NCI-H2196 treated with DMSO at 0.1 percent for 48 hours (cell line): ENCODE measurements around the gene TMCO2.
A peak's percentile ranks its signal among the peaks of the same experiment; 100 is the strongest.
"Not testable (repeated sequence)": the region's sequence is repeated elsewhere in the genome, so short reads cannot be mapped to it uniquely, and the experiment has no call there.

ENCODE experiments used
- DNase-seq: peaks from one replicate; lab custom pipeline; 2025; ENCODE audit not compliant: unreplicated experiment; lab: John Stamatoyannopoulos, UW

TMCO2 gene

GRCh38 chr1:40247655-40248054 lies at the start of gene TMCO2:
TSS of gene TMCO2 (plus strand) at chr1:40247937. CDS start at chr1:40247994, 57 bp downstream.
- no peak for DNase-seq

GRCh38 chr1:40199126-40199525 lies 48.6 kb upstream of the TMCO2 start:
- DNase-seq = peak; percentile 28

GRCh38 chr1:40204856-40205255 lies 42.9 kb upstream of the TMCO2 start:
- DNase-seq = no peak

DNA sequence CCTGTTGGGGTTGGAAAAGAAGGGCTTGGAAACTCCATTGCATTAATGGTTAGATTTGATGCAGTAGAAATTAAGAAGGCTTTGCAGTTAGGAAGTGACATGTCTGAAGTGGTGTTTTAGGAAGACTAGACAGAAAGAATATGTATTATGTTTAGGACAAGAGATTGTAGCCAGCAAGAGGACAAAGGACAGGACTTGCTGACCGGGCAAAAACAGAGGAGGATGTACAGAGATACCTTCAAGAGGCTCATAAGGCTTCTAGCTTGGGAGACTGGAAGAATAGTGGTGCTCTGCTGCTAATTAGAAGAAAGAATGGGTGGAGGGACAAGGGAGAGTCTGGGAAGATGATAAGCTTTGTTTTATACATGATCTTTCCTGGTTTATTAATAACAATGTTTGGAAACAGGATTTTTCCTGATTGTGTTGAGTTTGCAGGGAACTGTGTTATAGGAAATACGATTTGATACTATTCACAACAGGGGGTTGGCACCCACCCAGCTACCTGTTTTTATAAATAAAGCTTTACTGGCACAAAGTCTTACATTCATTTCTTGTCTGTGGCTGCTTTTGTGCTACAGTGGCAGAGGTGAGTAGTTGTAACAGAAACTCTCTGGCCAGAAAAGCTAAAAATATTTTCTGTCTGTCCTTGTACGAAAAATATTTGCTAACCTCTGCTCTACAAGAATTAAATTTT lies 37.1 kb upstream of the TMCO2 start:
- no peak for DNase-seq

DNA sequence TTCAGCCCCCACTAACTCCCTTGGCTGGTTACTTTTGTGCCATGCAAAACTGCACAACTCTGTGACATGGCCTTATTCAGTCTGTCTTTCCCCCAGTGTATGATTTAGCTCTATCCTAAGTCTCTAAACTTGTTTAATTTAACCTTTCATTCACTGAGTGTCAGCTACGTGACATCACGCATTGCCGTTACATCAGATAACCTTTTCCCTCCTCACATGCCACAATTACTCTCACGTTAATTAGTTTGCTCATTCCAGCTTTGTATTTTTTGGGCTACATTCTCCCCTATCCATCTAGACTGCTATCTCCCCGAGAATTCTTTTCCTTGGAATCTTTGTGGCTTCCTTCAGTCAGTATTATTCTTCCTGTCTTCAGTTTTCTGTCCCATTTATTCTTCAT lies 29.4 kb upstream of the TMCO2 start:
- DNase-seq = no peak

GRCh38 chr1:40221471-40221905 lies 26.2 kb upstream of the TMCO2 start:
- DNase-seq = not testable (repeated sequence)

DNA sequence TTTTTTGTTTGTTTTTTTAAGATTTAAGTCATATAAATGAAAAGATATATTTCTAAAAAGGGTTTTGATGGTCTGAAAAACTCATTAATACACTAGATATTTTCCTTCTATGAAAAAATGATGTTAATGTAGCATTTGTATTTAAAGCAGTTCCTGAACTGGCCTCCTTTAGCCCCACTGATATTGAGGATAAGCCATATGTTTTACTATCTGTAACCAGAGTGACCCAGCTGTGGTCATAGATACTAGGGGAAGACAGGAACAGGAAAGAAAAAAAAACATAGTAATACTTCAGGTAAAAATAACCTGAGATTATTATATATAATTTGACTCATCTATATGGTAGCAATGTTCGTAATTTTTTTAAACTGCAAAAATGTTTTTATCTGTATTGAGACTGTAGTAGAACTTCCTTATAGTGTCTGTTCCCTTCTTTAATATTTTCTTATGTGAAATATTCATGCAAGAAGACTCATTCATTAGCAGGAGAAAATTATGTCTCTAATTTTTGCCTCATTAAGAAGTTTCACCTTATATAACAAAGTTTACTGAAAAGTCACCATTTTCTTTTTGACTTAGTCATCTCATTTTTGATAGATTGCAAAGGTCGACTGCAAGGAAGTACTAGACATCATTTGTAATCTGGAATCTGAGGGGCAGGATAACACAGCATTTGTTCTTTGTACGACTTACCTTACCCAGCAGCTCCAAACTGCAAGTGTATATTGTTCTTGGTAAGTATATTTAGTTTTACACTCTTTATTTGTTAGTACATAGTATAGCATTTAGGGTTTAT lies 25.6 kb upstream of the TMCO2 start:
- no peak for DNase-seq

DNA sequence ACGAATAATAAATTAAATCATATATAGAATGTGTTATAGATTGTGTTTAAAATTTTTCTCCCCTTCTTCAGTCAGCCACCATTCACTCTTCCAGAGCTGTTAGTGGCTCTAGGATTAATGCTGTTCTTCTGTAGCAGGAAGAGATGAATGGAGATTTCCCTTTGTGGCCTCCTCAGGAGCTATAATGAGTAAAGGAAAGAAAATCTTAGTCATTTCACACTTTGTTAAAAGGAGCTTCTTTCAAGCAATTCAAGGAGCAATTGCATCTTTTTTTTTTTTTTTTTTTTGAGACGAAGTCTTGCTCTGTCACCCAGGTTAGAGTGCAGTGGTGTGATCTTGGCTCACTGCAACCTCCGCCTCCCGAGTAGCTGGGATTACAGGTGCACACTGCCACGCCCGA lies 23.7 kb upstream of the TMCO2 start:
- DNase-seq = no peak

DNA sequence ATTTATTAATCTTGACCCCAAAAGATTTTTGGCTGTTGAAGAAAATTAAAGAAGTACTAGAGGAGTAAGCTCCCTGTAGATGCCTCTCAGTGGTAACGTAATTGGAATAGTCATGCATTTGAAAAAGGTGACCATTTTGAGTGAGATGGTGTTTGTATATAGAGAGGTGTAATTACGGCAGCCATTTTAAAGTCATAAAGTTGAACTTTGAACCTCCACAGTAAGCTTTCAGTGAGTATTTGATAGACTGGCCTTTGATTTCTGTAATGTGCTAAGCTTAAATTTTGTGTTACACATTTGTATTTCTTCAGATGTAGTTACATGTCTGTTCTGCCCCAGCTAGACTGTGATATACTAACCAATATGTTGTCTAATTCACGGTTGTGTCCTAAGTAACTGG lies 21.5 kb upstream of the TMCO2 start:
- no peak for DNase-seq

GRCh38 chr1:40232444-40232843 lies 15.3 kb upstream of the TMCO2 start:
- DNase-seq = no peak

DNA sequence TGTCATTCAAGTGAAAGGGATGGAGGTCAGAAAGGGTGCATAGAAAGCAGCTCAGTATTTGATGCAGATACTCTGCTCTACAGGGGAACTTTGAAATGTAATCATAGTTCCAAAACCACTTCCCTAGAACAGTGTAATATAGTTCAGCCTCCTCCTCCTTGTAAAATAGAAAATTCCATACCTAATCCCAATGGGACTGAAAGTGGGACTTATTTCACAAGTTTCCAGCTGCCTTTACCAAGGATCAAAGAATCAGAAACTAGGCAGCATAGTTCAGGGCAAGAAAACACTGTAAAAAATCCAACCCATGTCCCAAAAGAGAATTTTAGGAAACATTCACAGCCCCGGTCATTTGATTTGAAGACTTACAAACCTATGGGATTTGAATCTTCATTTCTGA lies 8.1 kb upstream of the TMCO2 start:
- no peak for DNase-seq

DNA sequence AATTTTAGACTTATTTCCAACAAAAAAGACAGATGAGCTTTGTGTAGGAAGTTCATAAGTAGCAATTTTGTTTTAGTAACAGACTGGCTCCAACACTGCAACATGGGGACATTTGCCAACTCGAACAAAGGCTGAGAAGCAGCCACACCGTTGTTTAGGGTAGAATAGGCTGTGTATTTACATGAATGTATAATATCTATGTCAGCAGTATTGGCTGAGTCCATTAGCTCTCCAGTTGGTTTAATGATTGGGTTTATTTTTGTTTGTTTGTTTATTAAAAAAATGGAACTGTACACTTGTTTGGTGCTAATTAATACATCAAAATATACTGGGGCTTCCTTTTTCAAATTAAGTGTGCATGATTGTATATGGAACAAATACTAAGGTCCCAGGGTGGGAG lies 7.3 kb upstream of the TMCO2 start:
- no peak for DNase-seq

DNA sequence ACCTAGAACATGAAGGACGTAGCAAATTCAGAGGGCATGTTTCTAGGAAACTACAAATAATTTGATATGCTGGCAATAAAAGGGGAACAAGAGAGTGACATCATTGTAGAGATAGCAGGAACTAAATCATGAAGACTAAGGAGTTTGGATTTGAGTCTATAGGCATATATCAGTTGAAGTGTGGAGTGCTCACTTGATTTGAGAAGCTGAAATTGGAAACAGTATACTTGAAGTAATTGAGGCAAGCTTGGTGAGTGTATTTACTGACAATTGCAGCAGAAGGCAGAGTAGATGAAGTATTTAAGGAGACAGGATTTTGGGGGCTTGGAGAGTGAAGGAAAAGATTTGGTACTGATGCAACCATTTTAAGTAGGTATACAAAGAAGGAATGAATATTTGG lies 6.4 kb upstream of the TMCO2 start:
- no peak for DNase-seq

- DNase-seq = no peak
Measured at GRCh38 chr1:40243351-40243750, 4.4 kb upstream of the TMCO2 start.

GRCh38 chr1:40244138-40244744 lies 3.5 kb upstream of the TMCO2 start:
- DNase-seq = no peak

GRCh38 chr1:40245686-40246085 lies 2.1 kb upstream of the TMCO2 start:
- DNase-seq = no peak

- no peak for DNase-seq
Measured at GRCh38 chr1:40248412-40248811, 675 bp downstream of the TMCO2 start.

DNA sequence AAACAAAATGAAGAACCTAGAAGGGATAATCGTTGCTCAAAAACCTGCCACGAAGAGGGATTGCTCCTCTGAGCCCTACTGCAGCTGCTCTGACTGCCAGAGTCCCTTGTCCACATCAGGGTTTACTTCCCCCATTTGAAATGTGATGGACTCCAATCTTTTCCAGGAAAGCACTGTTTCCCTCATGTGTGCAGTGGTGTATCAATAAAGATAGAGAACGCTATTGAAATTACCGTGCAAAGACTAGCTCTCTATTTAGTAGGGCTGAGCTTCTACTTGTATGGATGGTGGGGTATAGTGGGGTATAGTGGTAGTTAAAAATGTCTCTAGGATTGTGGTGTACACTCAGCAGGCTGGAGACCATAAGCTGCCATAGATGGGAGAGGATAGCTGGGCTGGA lies 3.7 kb downstream of the TMCO2 start:
- no peak for DNase-seq

GRCh38 chr1:40252601-40253000 lies 4.9 kb downstream of the TMCO2 start:
- no peak for DNase-seq

- DNase-seq = no peak
Measured at GRCh38 chr1:40255231-40255630, 7.5 kb downstream of the TMCO2 start.

DNA sequence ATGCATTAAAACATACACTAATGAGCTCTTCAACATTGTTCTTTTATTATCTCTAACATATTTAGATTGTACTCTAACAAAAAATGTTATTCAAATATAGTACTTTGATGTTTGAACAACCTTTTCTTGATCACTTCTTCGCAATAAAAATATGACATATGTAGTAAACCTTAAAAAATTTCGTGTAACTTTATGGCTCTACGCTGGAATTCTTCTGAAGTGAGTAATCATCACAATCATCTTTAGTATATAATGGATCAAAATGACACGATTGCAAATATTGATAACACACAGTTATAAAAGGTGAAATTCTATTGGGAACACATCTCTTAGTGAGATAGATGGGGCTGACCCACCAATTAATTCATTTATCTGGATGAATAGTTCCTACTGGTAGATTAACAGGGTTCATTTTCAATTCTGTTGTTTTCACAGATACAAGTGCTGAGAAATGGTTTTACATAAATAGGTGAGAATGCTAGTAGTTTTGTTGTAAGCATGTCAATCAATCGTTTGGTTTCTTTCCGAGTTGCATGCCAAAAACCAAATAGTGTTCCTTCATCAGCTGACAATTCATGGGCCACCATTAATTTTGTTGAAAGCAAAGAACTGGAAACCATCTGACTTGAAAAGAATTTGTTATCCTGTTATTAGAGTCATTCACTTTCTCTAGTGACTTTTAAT lies 8.8 kb downstream of the TMCO2 start:
- DNase-seq = no peak

DNA sequence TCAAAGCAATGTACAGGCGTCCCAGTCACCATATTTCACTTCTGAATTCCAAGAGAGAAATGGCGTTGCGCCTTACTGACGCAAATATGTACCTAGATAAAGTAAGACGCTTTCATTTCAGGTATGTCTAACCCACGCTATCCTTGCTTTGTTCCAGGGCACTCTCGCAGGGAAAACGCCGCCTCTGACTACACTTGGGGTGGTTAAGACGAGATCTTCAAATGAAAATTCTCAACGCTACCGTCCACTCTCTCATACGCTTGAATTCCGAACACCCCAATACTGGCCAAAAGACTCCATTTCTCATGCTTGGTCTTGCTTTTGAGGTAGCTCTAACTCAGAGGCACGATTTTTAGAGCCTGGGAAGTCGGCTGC lies 9.6 kb downstream of the TMCO2 start:
- DNase-seq = no peak
